ENCODE results near the gene LAMC3.

The LAMC3 gene

DNA sequence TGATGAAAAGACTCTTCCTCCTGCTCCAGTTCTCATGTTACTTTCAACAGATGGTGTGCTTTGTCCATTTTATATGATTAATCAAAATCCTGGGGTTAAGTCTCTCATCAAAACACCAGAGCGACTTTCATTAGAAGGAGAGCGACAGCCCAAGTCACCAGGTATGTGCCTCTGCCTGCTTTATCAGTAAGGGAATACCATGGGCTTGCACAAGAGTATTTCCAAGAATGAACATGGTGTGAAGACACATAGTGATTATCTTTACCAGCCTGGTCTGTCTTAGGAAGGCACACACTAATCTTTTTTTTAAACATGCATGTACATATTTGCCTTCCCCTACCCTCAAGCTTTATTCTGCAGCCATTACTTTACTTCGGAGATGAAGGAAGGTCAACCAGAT lies 131.6 kb downstream of the LAMC3 start:
- Histone ChIP-seq H3K4me3 (no peak overlapping the region), H3K36me3 (peaks cover 94 to 100% (median 98%) of the 10 kb centered on the region in 11 experiments), H3K4me2 (no peak overlapping the region), H4K20me1 (peaks cover 0 to 32% (median 6%) of the 10 kb centered on the region in 11 experiments; a peak in 7 of 22 replicates), H3K4me1 (no peaks in the 10 kb centered on the region), H3K9ac (no peak overlapping the region), H3K27me3 (no peaks in the 10 kb centered on the region), H3K9me3 (replicated peaks in 1 of 11) (no peaks in the 10 kb centered on the region), H3K27ac (no peak overlapping the region)
- no peak for TF ChIP-seq Cebpa-rat (IDR thresholded peaks at IDR 0.05)

DNA sequence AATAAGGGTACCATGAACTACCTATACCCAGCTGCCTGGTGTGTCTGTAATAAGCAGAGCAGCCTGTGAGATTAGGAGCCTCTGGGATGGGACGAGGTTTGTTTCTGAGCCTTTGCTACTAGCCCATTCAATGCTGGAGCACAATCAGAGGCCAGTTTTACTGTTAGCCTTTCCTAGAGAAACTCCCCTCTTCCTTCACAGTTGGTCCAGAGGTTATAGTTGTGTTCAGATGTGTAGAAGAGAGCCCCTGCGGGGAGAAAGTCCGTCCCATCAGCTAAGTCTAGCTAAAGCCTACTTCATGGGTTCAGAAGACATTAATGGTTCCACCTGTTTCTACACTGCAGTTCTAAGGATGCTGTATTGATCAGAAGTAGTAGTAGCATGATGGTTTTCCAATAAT lies 133.2 kb downstream of the LAMC3 start:
- H3K4me3 ChIP-seq = no peak overlapping the region
- H4K20me1 ChIP-seq = peaks cover 0 to 22% (median 6%) of the 10 kb centered on the region in 11 experiments; a peak in 6 of 22 replicates
- H3K27ac ChIP-seq = no peak overlapping the region
- no peaks in the 10 kb centered on the region for H3K9me3 ChIP-seq (replicated peaks in 1 of 11)
- H3K36me3 ChIP-seq = peaks cover 94 to 100% (median 98%) of the 10 kb centered on the region in 11 experiments
- no peak overlapping the region for H3K4me2 ChIP-seq
- H3K4me1 ChIP-seq = no peaks in the 10 kb centered on the region
- no peak for TF ChIP-seq Cebpa-rat (IDR thresholded peaks at IDR 0.05)
- no peak overlapping the region for H3K9ac ChIP-seq
- H3K27me3 ChIP-seq = no peaks in the 10 kb centered on the region
